Lung microvascular endothelial cell (primary cell): ENCODE measurements around the gene NOP58. TPM values are rescaled to one million over a fixed set of nuclear protein-coding genes. Genes with fewer than 3 reads are reported as not detected.
"Not testable (repeated sequence)": the region's sequence is repeated elsewhere in the genome, so short reads cannot be mapped to it uniquely, and the experiment has no call there.

Experiments used
- DNase-seq, 2 donors: peaks; one replicate each; pipeline versions ENCODE4 v3.0.0 to v3.0.0-alpha.2; 2010; ENCODE audit warnings: low read depth in 2 of 2
- total RNA-seq: library from RNA; depleted of rRNA; stranded (reverse); fragments of >200 nt; gene quantifications from 2 replicates; pipeline ENCODE4 v1.2.1, GENCODE V29; 2014

The NOP58 gene
- total RNA-seq, 1 donor from 2014 or later: 26.4 TPM

GRCh38 chr2:202306034-202306433 lies 40.5 kb downstream of the NOP58 start:
- DNase-seq: no peak

- DNase-seq: peak in 1 of 2 donors; percentile 23
These were observed 42.1 kb downstream of the NOP58 start for GRCh38 chr2:202307690-202308089.

DNA sequence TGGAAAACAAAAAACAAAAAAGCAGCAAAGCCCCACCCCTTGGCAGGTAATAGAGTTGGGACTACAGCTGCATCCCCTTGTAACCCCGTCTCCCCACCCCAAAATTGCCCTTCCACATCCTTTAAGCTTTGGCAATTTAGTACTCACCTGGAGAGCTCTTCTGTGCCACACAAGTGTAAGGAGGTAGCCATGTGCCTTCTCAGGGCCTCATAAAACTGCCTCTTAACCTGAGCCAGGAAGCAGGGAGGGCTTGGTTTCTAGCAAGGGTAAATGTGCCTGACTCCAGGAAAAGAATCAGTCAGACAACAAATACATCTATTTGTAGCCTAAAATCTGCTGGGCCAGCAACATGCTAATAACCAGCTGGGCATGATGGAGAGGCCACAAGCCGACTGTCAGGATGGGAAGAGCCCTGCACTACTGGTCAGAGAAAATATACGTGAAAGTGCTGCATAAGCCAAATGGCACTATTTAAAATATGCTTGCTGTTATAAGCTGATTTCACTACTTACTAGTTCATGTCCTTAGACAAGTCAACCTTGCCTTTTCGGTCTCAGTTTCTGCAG lies 46.3 kb downstream of the NOP58 start:
- no peak for DNase-seq

- DNase-seq: peak in 1 of 2 donors; percentile 72
These were observed 48.6 kb downstream of the NOP58 start for GRCh38 chr2:202314116-202314515.

DNA sequence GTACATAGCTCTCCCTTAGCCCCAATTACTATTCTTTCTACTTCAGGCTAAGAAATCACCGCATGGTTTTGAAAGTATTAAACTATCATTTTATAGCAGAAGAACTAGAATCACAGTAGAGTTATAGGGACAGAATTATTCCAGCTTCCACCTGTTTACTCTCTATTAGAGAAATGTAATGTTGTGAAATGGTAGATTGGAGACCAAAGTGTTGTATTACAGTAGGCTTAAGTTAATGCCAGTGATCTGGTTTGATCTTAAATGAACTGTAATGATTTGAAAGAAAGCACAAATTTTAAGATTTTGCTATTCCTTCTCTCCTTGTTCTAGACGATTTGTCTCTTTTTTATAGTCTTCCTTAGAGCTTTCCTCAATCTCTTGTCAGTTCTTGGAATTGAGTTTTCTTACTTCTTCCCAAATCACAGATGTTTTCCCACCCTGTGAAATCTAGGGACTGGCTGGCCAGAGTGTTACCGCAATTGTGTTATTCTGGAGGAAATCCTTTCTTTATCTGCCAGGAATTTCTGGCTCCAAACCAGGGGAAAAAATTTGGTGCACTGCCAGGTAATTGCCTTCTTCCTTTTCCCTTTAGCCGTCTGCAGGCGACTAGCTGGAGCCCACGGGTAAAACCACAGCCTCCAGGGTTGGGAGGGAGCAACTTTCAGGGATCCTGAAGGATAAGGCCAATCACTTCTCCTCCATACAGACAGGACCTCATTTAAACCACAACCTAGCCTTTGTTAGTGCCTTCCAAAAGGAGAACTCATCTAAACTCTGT lies 51.7 kb downstream of the NOP58 start:
- DNase-seq: peak; percentile 92 to 95

DNA sequence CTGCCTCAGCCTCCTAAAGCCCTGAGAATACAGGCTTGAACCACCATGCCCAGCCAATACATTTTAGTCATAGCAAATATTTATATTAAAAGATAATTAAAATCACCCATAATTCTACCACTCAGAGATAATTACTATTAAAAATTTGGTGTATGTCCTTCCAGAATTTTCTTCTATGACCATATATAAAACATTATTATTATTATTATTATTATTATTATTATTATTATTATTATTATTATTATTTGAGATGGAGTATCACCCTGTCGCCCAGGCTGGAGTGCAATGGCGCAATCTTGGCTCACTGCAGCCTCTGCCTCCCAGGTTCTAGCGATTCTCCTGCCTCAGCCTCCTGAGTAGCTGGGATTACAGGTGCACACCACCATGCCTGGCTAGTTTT lies 54.8 kb downstream of the NOP58 start:
- DNase-seq: not testable (repeated sequence)

- DNase-seq: no peak
These were observed 56.9 kb downstream of the NOP58 start for GRCh38 chr2:202322435-202322834.

DNA sequence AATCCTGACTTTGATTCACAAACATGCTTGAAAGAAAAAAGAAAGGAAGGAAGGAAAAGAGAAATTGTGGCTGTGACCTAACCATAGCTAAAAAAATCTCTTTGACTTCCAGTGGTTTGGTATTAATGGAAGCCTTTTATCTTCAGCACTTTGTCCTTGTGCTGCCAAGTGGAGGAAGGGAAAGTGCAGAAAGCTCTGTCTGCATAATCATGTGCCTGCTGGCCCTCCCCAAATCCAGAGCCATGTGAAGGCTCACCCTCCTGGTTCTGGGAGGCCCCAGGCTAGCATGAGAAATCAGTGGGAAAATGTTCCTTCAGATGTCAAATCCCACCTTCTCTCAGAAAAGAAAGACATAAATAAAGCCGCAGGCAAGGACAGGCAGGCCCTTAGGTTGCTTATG lies 62.3 kb downstream of the NOP58 start:
- peak in 1 of 2 donors; percentile 23 for DNase-seq

GRCh38 chr2:202335791-202336467 lies 70.4 kb downstream of the NOP58 start:
- peak in 1 of 2 donors; percentile 96 for DNase-seq

GRCh38 chr2:202337151-202337550 lies 71.6 kb downstream of the NOP58 start:
- DNase-seq: peak; percentile 11 to 34

DNA sequence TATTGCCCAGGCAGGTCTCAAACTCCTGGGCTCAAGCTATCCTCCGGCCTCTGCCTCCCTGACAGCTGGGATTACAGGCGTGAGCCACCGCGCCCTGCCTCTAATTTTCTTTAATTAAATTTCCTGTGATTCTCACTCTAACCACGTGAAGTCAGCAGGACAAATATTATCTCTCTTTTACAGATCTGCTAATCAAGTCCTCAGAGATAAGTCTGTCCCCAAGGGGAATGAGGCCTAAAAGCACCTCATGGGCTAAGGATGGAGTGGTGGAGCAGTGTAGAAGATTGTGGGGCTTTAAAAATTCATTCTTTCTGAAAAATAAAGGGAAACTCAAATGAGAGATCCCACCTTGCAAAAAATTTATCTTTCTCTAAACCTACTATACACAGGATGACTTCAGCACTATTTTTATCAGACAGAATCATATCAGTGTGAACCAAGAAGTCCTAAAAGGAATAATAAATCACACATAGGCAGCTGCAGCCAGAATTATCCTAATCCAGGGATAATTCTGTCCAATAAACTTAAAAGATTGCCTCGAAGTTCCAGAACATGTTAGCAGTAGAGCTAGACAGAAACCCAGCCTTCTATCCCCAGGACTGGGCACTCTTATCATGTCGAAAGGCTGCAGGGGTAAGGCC lies 72.3 kb downstream of the NOP58 start:
- DNase-seq: no peak

DNA sequence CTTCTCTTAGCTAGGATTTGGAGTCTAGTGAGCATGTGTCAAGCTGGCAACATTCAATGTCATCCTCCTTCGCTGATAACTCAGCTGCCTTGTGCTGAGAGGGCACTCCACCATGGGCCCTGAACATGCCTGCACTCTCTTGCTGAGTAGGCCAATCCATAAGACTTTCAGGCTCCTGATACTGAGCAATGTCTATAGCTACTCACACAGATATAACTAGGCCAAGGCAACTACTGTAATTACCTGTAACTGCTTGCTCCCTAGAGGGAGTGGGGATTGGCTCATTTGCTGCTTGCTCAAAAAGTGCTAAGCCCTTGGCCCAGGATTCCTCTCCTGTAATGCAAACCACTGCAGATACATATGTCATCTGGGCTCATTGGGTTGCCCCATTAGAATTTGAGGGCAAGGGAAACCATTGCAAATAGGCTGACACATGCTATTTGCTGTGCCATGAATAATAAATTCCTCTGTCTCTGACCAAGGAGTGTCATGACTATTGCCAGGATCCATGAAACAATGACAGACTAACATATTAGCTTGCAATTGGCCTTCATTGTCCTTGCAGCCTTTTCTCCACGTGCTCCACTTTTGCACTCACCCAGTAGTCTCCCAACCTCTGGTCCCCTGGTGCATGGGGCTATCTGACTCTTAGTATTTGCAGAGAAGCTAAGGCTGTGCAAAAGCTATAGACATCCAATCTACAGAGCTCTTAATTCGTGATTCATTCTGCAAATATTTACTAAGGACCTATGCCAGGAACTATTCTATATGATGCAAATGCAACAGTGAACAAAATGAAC lies 73.7 kb downstream of the NOP58 start:
- peak; percentile 13 to 56 for DNase-seq

GRCh38 chr2:202344178-202344577 lies 78.6 kb downstream of the NOP58 start:
- DNase-seq: peak in 1 of 2 donors; percentile 21

DNA sequence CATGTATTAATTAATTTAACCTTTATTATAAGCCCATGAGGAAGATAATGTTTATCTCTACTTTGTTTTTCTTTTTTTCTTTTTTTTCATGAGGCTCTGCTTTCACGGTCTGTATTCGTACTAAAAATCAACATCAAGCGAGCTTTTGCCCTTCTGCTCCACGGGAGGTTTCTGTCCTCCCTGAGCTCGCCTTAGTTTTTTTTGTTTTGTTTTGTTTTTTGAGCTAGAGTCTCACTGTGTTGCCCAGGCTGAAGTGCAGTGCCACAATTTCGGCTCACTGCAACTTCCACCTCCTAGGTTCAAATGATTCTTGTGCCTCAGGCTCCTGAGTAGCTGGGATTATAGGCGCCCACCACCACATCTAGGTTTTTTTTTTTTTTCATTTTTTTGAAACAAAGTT lies 80.6 kb downstream of the NOP58 start:
- peak in 1 of 2 donors; percentile 27 for DNase-seq

Other genes with a start within 250 kb of the NOP58 start
- gene FZD7, start 231.9 kb upstream of the NOP58 start, total RNA-seq: under 0.01 and 0.20 TPM in 2 replicates
- gene KIAA2012, start 192.5 kb upstream of the NOP58 start, total RNA-seq: not detected in 2 replicates
- gene SUMO1, start 27.2 kb upstream of the NOP58 start, total RNA-seq: 93.1 and 96.0 TPM in 2 replicates
- 34.4 and 41.7 TPM in 2 replicates for gene BMPR2, start 110.6 kb downstream of the NOP58 start, total RNA-seq